PC-3 (cell line): ENCODE results near the gene TMBIM1. TPM values are rescaled to one million over a fixed set of nuclear protein-coding genes. Genes with fewer than 3 reads are reported as not detected.
A peak's percentile ranks its signal among the peaks of the same experiment; 100 is the strongest.

Experiments used
- ATAC-seq: fragments of 200-7000 bp; cut with Tn5 transposase; 2 replicates; pipeline ENCODE4 v1.9.1; 2020; ENCODE audit warnings: mild to moderate bottlenecking, moderate library complexity
- BruUV-seq: library from RNA; stranded (reverse); fragments of 400-500 nt; replicated peaks from 2 replicates; lab custom pipeline; 2021; lab: Mats Ljungman, UMichigan
- CTCF ChIA-PET: fragments of 300-600 bp; sonication (Branson Sonifier 250); formaldehyde crosslinking; loops from one replicate; lab custom pipeline; 2022; ENCODE audit warnings: antibody characterized with exemption; lab: Charles Lee
- POLR2A ChIA-PET: fragments of 300-600 bp; sonication (Branson Sonifier 250); formaldehyde crosslinking; loops from one replicate; lab custom pipeline; 2022; ENCODE audit warnings: antibody characterized with exemption; ENCODE audit not compliant: unreplicated experiment; lab: Charles Lee
- DNase-seq: peaks from one replicate; pipeline ENCODE4 v3.0.0-alpha.2; 2015
- H2AFZ ChIP-seq: fragments of 300-600 bp; sonication (generic); 2 replicates; pipeline ENCODE4 v1.6.0; 2016; ENCODE audit warnings: antibody characterized with exemption, low read length
- H3F3A ChIP-seq: fragments of 300-600 bp; sonication (generic); one replicate; pipeline ENCODE4 v1.6.0; 2017; ENCODE audit warnings: antibody characterized with exemption, low read length, control low read depth, mild to moderate bottlenecking; ENCODE audit not compliant: unreplicated experiment
- H3K27ac ChIP-seq: fragments of 300-600 bp; sonication (generic); 2 replicates; pipeline ENCODE4 v1.5.1; 2016; ENCODE audit warnings: mild to moderate bottlenecking, low read length
- H3K27me3 ChIP-seq: fragments of 300-600 bp; sonication (generic); 2 replicates; pipeline ENCODE4 v1.6.1; 2016; ENCODE audit warnings: low read length, mixed read lengths
- H3K36me3 ChIP-seq: fragments of 300-600 bp; sonication (generic); 2 replicates; pipeline ENCODE4 v1.6.1; 2016; ENCODE audit warnings: low read depth, mixed run types, low read length, mixed read lengths
- H3K4me1 ChIP-seq: fragments of 300-600 bp; sonication (generic); 2 replicates; pipeline ENCODE4 v1.5.1; 2016; ENCODE audit warnings: low read length; ENCODE audit not compliant: insufficient read depth
- H3K4me2 ChIP-seq: fragments of 300-600 bp; sonication (generic); 2 replicates; pipeline ENCODE4 v1.6.0; 2016; ENCODE audit warnings: low read length
- H3K4me3 ChIP-seq: fragments of 300-600 bp; sonication (generic); 2 replicates; pipeline ENCODE4 v1.5.1; 2016; ENCODE audit warnings: mild to moderate bottlenecking, low read length, mixed read lengths
- H3K79me2 ChIP-seq: fragments of 300-600 bp; sonication (generic); 2 replicates; pipeline ENCODE4 v1.6.1; 2017; ENCODE audit warnings: low read length, mixed read lengths
- H3K9ac ChIP-seq: fragments of 300-600 bp; sonication (generic); 2 replicates; pipeline ENCODE4 v1.6.0; 2016; ENCODE audit warnings: mild to moderate bottlenecking, low read length
- H3K9me2 ChIP-seq: fragments of 300-600 bp; sonication (generic); replicated peaks from 2 replicates; pipeline ENCODE4 v1.6.1; 2016; ENCODE audit warnings: mixed run types, low read length, mixed read lengths
- H3K9me3 ChIP-seq: fragments of 300-600 bp; sonication (generic); 2 replicates; pipeline ENCODE4 v1.6.1; 2016; ENCODE audit warnings: low read length, mixed read lengths
- H4K20me1 ChIP-seq: fragments of 300-600 bp; sonication (generic); 2 replicates; pipeline ENCODE4 v1.6.1; 2016; ENCODE audit warnings: low read length, mixed read lengths
- EZH2 ChIP-seq: fragments of 300-600 bp; sonication (generic); IDR thresholded peaks from one replicate; pipeline ENCODE4 v1.6.1; 2017; ENCODE audit warnings: antibody characterized with exemption, mild to moderate bottlenecking, low read length; ENCODE audit not compliant: unreplicated experiment
- EZH2phosphoT487 ChIP-seq: fragments of 300-600 bp; sonication (generic); IDR thresholded peaks from 2 replicates; pipeline ENCODE4 v1.6.1; 2018; ENCODE audit warnings: mild to moderate bottlenecking, antibody characterized with exemption, low read length, borderline replicate concordance
- intact Hi-C: fragments of 100-400 bp; cut with micrococcal nuclease; formaldehyde crosslinking; loops from 2 replicates; pipeline ENCODE4 v1.9.0; 2023
- total RNA-seq: library from RNA; depleted of rRNA; stranded (reverse); fragments of >200 nt; gene quantifications from 2 replicates; pipeline ENCODE4 v1.2.3, GENCODE V29; 2014
- TF ChIP-seq, protein P1 (sequence below): fragments of 300-600 bp; sonication (generic); conservative IDR thresholded peaks from 2 replicates; pipeline ENCODE4 v1.5.1; 2017; ENCODE audit warnings: antibody characterized with exemption, low read depth, mild to moderate bottlenecking, low read length

TMBIM1 gene
- total RNA-seq, 1 experiment from 2014 or later = 45.0 TPM

DNA sequence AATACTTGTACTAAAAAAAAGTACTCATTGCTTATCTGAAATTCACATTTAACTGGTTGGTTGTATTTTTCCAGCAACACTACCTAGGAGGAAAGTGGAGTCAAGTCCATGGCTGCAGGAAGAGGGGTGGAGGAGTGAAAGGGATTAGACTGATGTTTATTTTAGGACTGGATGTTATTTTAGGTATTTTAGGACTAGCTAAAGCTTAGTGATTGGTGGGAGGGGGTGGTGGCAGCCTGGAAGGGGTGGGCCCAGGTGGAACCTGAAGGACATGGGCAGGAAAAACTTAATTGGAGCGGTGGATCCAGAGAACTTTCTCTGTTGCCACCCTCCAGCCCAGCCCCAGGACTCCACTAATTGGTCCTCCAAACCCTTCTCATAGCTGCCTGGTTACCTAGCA lies 3.9 kb upstream of the TMBIM1 start:
- TF ChIP-seq, protein P1, sequence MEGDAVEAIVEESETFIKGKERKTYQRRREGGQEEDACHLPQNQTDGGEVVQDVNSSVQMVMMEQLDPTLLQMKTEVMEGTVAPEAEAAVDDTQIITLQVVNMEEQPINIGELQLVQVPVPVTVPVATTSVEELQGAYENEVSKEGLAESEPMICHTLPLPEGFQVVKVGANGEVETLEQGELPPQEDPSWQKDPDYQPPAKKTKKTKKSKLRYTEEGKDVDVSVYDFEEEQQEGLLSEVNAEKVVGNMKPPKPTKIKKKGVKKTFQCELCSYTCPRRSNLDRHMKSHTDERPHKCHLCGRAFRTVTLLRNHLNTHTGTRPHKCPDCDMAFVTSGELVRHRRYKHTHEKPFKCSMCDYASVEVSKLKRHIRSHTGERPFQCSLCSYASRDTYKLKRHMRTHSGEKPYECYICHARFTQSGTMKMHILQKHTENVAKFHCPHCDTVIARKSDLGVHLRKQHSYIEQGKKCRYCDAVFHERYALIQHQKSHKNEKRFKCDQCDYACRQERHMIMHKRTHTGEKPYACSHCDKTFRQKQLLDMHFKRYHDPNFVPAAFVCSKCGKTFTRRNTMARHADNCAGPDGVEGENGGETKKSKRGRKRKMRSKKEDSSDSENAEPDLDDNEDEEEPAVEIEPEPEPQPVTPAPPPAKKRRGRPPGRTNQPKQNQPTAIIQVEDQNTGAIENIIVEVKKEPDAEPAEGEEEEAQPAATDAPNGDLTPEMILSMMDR = no peak
- TF ChIP-seq EZH2phosphoT487 (no peak), EZH2 (no peak)
- no peak overlapping the region for H3K4me2 ChIP-seq
- no peak for DNase-seq
- H3K36me3 ChIP-seq = no peaks in the 10 kb centered on the region
- no peaks in the 10 kb centered on the region for H3K9me3 ChIP-seq
- H3K9ac ChIP-seq = no peak overlapping the region
- H3K79me2 ChIP-seq = peaks cover 10% of the 10 kb centered on the region
- no peak overlapping the region for H2AFZ ChIP-seq
- peaks cover 28% of the 10 kb centered on the region for H3K4me1 ChIP-seq
- no peak overlapping the region for H3K4me3 ChIP-seq
- intact Hi-C loops = no loop called here
- no peaks in the 10 kb centered on the region for H4K20me1 ChIP-seq
- ChIA-PET CTCF (no interaction called here), POLR2A (no interaction called here)
- H3K9me2 ChIP-seq = no peaks in the 10 kb centered on the region
- H3F3A ChIP-seq = no peaks in the 10 kb centered on the region
- no peaks in the 10 kb centered on the region for H3K27me3 ChIP-seq
- no TSS peak for BruUV-seq
- ATAC-seq = no peak
- no peak overlapping the region for H3K27ac ChIP-seq

DNA sequence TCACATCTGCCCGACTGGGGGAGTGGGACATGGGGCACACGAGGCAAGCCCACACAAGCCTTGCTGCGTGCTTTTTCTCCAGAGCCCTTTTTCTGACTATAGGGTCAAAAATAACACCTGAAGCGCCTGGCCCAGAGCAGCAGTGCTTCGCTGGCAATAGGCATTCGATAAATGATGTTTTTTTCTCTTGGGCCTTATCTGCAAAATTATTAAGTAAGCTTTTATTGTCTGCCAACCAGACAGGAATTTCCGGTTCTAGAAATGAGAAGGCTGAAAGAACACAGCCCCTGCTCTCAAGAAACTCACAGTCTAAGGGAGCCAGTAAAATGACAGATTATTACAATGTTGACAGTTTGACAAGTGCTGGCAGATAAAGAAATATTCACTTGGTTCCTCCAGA lies 2.7 kb upstream of the TMBIM1 start:
- Histone ChIP-seq H3K36me3 (no peaks in the 10 kb centered on the region), H4K20me1 (no peaks in the 10 kb centered on the region), H3K79me2 (peaks cover 22% of the 10 kb centered on the region), H3K9me2 (no peaks in the 10 kb centered on the region), H3K9ac (no peak overlapping the region), H3F3A (no peaks in the 10 kb centered on the region), H3K9me3 (no peaks in the 10 kb centered on the region), H3K4me3 (no peak overlapping the region), H3K27ac (peak overlapping the region; percentile 32), H3K4me1 (peaks cover 33% of the 10 kb centered on the region), H2AFZ (peak overlapping the region; percentile 37; the same call in 1 of the 2 replicates), H3K27me3 (no peaks in the 10 kb centered on the region), H3K4me2 (peak overlapping the region; percentile 39)
- peak; percentile 81 for DNase-seq
- TF ChIP-seq EZH2 (no peak), EZH2phosphoT487 (no peak)
- TF ChIP-seq, protein P1 = no peak
- CTCF ChIA-PET = interaction anchor here (0.5 to 0.8 kb wide), 2 partner anchors 101 kb away, joined by 3 to 5 read pairs; no protein-coding TSS in a partner anchor
- POLR2A ChIA-PET = no interaction called here
- BruUV-seq = no TSS peak
- ATAC-seq = peak; percentile 19; the same call in 1 of the 2 replicates
- intact Hi-C loops = no loop called here

DNA sequence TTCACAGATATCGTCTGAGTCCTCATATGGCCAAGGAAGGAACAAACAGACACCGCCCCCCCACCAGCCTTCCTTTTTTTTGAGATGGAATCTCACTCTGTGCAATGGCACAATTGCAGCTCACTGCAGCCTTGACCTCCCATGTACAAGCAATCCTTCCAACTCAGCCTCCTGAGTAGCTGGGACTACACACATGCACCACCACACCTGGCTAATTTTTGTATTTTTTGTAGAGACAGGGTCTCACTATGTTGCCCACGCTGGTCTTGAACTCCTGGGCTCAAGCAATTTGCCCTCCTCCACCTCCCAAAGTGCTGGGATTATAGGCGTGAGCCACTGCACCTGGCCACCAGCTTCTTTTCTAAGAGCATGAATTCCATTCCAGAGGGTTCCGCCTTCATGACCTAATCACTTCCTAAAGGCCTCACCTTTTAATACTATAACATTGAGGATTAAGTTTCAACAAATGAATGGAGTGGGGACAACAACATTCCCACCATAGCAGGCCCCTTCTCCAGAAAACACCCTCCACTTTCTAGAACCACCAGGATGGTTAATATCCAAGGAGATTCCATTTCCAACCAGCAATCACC lies 2.2 kb upstream of the TMBIM1 start:
- Histone ChIP-seq H3K4me3 (no peak overlapping the region), H3K9me2 (no peaks in the 10 kb centered on the region), H3K36me3 (no peaks in the 10 kb centered on the region), H3K4me2 (peak overlapping the region; percentile 39), H3K4me1 (peaks cover 36% of the 10 kb centered on the region), H3K79me2 (peaks cover 27% of the 10 kb centered on the region), H3K9me3 (no peaks in the 10 kb centered on the region), H3K27me3 (no peaks in the 10 kb centered on the region), H3F3A (no peaks in the 10 kb centered on the region), H4K20me1 (no peaks in the 10 kb centered on the region), H2AFZ (peak overlapping the region; percentile 37; the same call in 1 of the 2 replicates), H3K27ac (peak overlapping the region; percentile 32), H3K9ac (no peak overlapping the region)
- ChIA-PET POLR2A (no interaction called here), CTCF (interaction anchor here (0.8 kb wide), 1 partner anchor 102 kb away, joined by 5 read pairs; no protein-coding TSS in a partner anchor)
- BruUV-seq = no TSS peak
- intact Hi-C loops = no loop called here
- TF ChIP-seq, protein P1 = no peak
- TF ChIP-seq EZH2phosphoT487 (no peak), EZH2 (no peak)
- ATAC-seq (no peak), DNase-seq (no peak)
